ENCODE measurements around the gene RCN1.
"Not testable (repeated sequence)": the region's sequence is repeated elsewhere in the genome, so short reads cannot be mapped to it uniquely, and the experiment has no call there.

Gene RCN1

GRCh38 chr11:32073644-32074026 is 17.2 kb upstream of the RCN1 start:
- no peak for DNase-seq (ENCODE audit: low spot score)
- FAIRE-seq: no peak

- FAIRE-seq (no peak), DNase-seq (ENCODE audit: low spot score) (no peak)
Measured at GRCh38 chr11:32079553-32079952, 11.3 kb upstream of the RCN1 start.

GRCh38 chr11:32080361-32080980 is 10.4 kb upstream of the RCN1 start:
- DNase-seq (ENCODE audit: low spot score) (no peak), FAIRE-seq (no peak)

- FAIRE-seq: no peak
- DNase-seq (ENCODE audit: low spot score): peak; percentile 55
Measured at GRCh38 chr11:32081129-32081641, 9.7 kb upstream of the RCN1 start.

GRCh38 chr11:32081901-32082300 is 9.0 kb upstream of the RCN1 start:
- DNase-seq (ENCODE audit: low spot score) (no peak), FAIRE-seq (no peak)

- DNase-seq (ENCODE audit: low spot score) (no peak), FAIRE-seq (no peak)
Measured at GRCh38 chr11:32082346-32082986, 8.4 kb upstream of the RCN1 start.

GRCh38 chr11:32087597-32087996 is 3.3 kb upstream of the RCN1 start:
- FAIRE-seq: no peak
- DNase-seq (ENCODE audit: low spot score): peak; percentile 15

- DNase-seq (ENCODE audit: low spot score): peak; percentile 89
- FAIRE-seq: peak; percentile 90
Measured at GRCh38 chr11:32088117-32088941, 2.5 kb upstream of the RCN1 start.

GRCh38 chr11:32092581-32093170 is 1.8 kb downstream of the RCN1 start:
- no peak for FAIRE-seq
- no peak for DNase-seq (ENCODE audit: low spot score)

- DNase-seq (ENCODE audit: low spot score) (no peak), FAIRE-seq (no peak)
Measured at GRCh38 chr11:32094923-32095322, 4.0 kb downstream of the RCN1 start.

- no peak for DNase-seq (ENCODE audit: low spot score)
- FAIRE-seq: no peak
Measured at GRCh38 chr11:32098142-32098903, 7.4 kb downstream of the RCN1 start.

- FAIRE-seq (no peak), DNase-seq (ENCODE audit: low spot score) (no peak)
Measured at GRCh38 chr11:32099516-32099915, 8.6 kb downstream of the RCN1 start.

- FAIRE-seq: no peak
Measured at GRCh38 chr11:32100495-32100894, 9.6 kb downstream of the RCN1 start.

GRCh38 chr11:32101791-32102190 is 10.9 kb downstream of the RCN1 start:
- DNase-seq (ENCODE audit: low spot score): no peak
- no peak for FAIRE-seq

More at GRCh38 chr11:32100495-32100894, 9.6 kb downstream of the RCN1 start:
- no peak for DNase-seq (ENCODE audit: low spot score)

- not testable (repeated sequence) for FAIRE-seq; DNase-seq (ENCODE audit: low spot score)
Measured at GRCh38 chr11:32103121-32103719, 12.3 kb downstream of the RCN1 start.

GRCh38 chr11:32103941-32104340 is 13.1 kb downstream of the RCN1 start:
- FAIRE-seq: no peak
- DNase-seq (ENCODE audit: low spot score): no peak

GRCh38 chr11:32105871-32106560 is 15.1 kb downstream of the RCN1 start:
- DNase-seq (ENCODE audit: low spot score): no peak
- FAIRE-seq: no peak

GRCh38 chr11:32107647-32108046 is 16.8 kb downstream of the RCN1 start:
- no peak for DNase-seq (ENCODE audit: low spot score)
- FAIRE-seq: no peak

GRCh38 chr11:32108576-32108975 is 17.7 kb downstream of the RCN1 start:
- FAIRE-seq: no peak
- no peak for DNase-seq (ENCODE audit: low spot score)

GRCh38 chr11:32109138-32109537 is 18.3 kb downstream of the RCN1 start:
- FAIRE-seq (no peak), DNase-seq (ENCODE audit: low spot score) (no peak)
